Measurements from ENCODE around the gene ARHGAP10.

GRCh38 chr4:148053298-148054003 lies 321.6 kb downstream of the ARHGAP10 start:
- TF ChIP-seq CTCF (IDR thresholded peaks at IDR 0.05) = no peak
- no peak for TF ChIP-seq POLR2A (IDR thresholded peaks at IDR 0.05)

Data from testis (tissue), 2 donors.